Right hindlimb (tissue), 1 donor: Measurements from ENCODE around the gene KCNS1.
A peak's percentile ranks its signal among the peaks of the same experiment; 100 is the strongest.
"Not testable (repeated sequence)": the region's sequence is repeated elsewhere in the genome, so short reads cannot be mapped to it uniquely, and the experiment has no call there.

ENCODE experiments used
- DNase-seq: peaks from one replicate; pipeline ENCODE4 v3.0.0-alpha.2; 2018

KCNS1 gene

GRCh38 chr20:45072066-45072465 lies 28.9 kb downstream of the KCNS1 start:
- DNase-seq: no peak

GRCh38 chr20:45070932-45071632 lies 29.8 kb downstream of the KCNS1 start:
- no peak for DNase-seq

- no peak for DNase-seq
Observed at GRCh38 chr20:45069261-45069660, 31.7 kb downstream of the KCNS1 start.

GRCh38 chr20:45067558-45067957 lies 33.4 kb downstream of the KCNS1 start:
- DNase-seq: no peak

GRCh38 chr20:45067087-45067486 lies 33.8 kb downstream of the KCNS1 start:
- no peak for DNase-seq

GRCh38 chr20:45066372-45066771 lies 34.6 kb downstream of the KCNS1 start:
- no peak for DNase-seq

- DNase-seq: no peak
Observed at GRCh38 chr20:45064812-45065211, 36.1 kb downstream of the KCNS1 start.

GRCh38 chr20:45063107-45063506 lies 37.8 kb downstream of the KCNS1 start:
- DNase-seq: not testable (repeated sequence)

- no peak for DNase-seq
Observed at GRCh38 chr20:45061244-45061643, 39.7 kb downstream of the KCNS1 start.

GRCh38 chr20:45060294-45060693 lies 40.6 kb downstream of the KCNS1 start:
- no peak for DNase-seq

- no peak for DNase-seq
Observed at GRCh38 chr20:45059022-45059728, 41.8 kb downstream of the KCNS1 start.

- DNase-seq: no peak
Observed at GRCh38 chr20:45058168-45058850, 42.6 kb downstream of the KCNS1 start.

GRCh38 chr20:45056473-45057173 lies 44.3 kb downstream of the KCNS1 start:
- peak; percentile 38 for DNase-seq

- no peak for DNase-seq
Observed at GRCh38 chr20:45055056-45055455, 45.9 kb downstream of the KCNS1 start.

GRCh38 chr20:45053430-45054351 lies 47.2 kb downstream of the KCNS1 start:
- no peak for DNase-seq

GRCh38 chr20:45052698-45053429 lies 48.1 kb downstream of the KCNS1 start:
- peak; percentile 49 for DNase-seq

- no peak for DNase-seq
Observed at GRCh38 chr20:45051204-45052060, 49.5 kb downstream of the KCNS1 start.

GRCh38 chr20:45049904-45050471 lies 50.9 kb downstream of the KCNS1 start:
- peak; percentile 20 for DNase-seq

GRCh38 chr20:45049438-45049837 lies 51.5 kb downstream of the KCNS1 start:
- no peak for DNase-seq

- DNase-seq: no peak
Observed at GRCh38 chr20:45047581-45048119, 53.3 kb downstream of the KCNS1 start.
